GM12878 (cell line): ENCODE results near the gene RAB3A. TPM values are rescaled to one million over a fixed set of nuclear protein-coding genes. Genes with fewer than 3 reads are reported as not detected.

Source experiments
- ATF7 ChIP-seq: fragments of 450-650 bp; IDR thresholded peaks from 2 replicates; pipeline ENCODE4 v1.6.1; 2016; ENCODE audit warnings: low read depth, mild to moderate bottlenecking
- CBFB ChIP-seq: IDR thresholded peaks from 2 replicates; pipeline ENCODE4 v1.6.1; 2016; ENCODE audit warnings: antibody characterized with exemption, low read depth
- CHD2 ChIP-seq: IDR thresholded peaks from 2 replicates; pipeline ENCODE4 v1.6.1; 2011; ENCODE audit warnings: low read depth, low read length, improper control_type of control experiment, borderline replicate concordance
- CREM ChIP-seq: IDR thresholded peaks from 2 replicates; pipeline ENCODE4 v1.6.1; 2014; ENCODE audit warnings: antibody characterized with exemption, low read depth
- ESRRA ChIP-seq: IDR thresholded peaks from 2 replicates; pipeline ENCODE4 v1.6.1; 2012; ENCODE audit warnings: mild to moderate bottlenecking, low read length, improper control_type of control experiment
- EZH2 ChIP-seq: IDR thresholded peaks from 2 replicates; pipeline ENCODE4 v1.6.1; 2012; ENCODE audit warnings: low read depth, mild to moderate bottlenecking, control low read depth, inconsistent platforms, low read length, borderline replicate concordance; ENCODE audit not compliant: control insufficient read depth
- FOXM1 ChIP-seq: IDR thresholded peaks from 2 replicates; pipeline ENCODE4 v1.6.1; 2012; ENCODE audit warnings: low read depth, mild to moderate bottlenecking, inconsistent platforms, low read length, moderate library complexity
- KDM1A ChIP-seq: fragments of 200-600 bp; sonication (generic); IDR thresholded peaks from 2 replicates; pipeline ENCODE4 v1.6.1; 2016; ENCODE audit warnings: borderline replicate concordance
- MAX ChIP-seq: IDR thresholded peaks from 2 replicates; pipeline ENCODE4 v1.6.1; 2012; ENCODE audit warnings: low read depth, low read length, improper control_type of control experiment
- MEF2A ChIP-seq: IDR thresholded peaks from 2 replicates; pipeline ENCODE4 v1.6.1; 2011; ENCODE audit warnings: low read depth, mild to moderate bottlenecking, low read length, moderate library complexity; ENCODE audit not compliant: insufficient read depth
- MXI1 ChIP-seq: fragments of 150-350 bp; IDR thresholded peaks from 2 replicates; pipeline ENCODE4 v1.6.1; 2011; ENCODE audit warnings: low read depth, mild to moderate bottlenecking, inconsistent platforms, low read length, improper control_type of control experiment
- NRF1 ChIP-seq: conservative IDR thresholded peaks from 2 replicates; pipeline ENCODE4 v1.6.1; 2011; ENCODE audit warnings: mild to moderate bottlenecking, low read depth, low read length, improper control_type of control experiment
- POLR2A ChIP-seq: IDR thresholded peaks from 2 replicates; pipeline ENCODE4 v1.6.1; 2011; ENCODE audit warnings: low read depth, mild to moderate bottlenecking, low read length
- PRDM15 ChIP-seq: fragments of 450-650 bp; formaldehyde crosslinking; IDR thresholded peaks from 2 replicates; pipeline ENCODE4 v1.4.0; 2020; ENCODE audit warnings: mild to moderate bottlenecking, moderate library complexity
- RAD51 ChIP-seq: fragments of 450-650 bp; IDR thresholded peaks from 2 replicates; pipeline ENCODE4 v1.6.1; 2016; ENCODE audit warnings: moderate library complexity, mild to moderate bottlenecking, inconsistent platforms
- RB1 ChIP-seq: fragments of 450-650 bp; formaldehyde crosslinking; IDR thresholded peaks from 2 replicates; pipeline ENCODE4 v1.6.1; 2017; ENCODE audit warnings: mild to moderate bottlenecking, borderline replicate concordance
- RELA ChIP-seq: fragments of 450-650 bp; IDR thresholded peaks from 2 replicates; pipeline ENCODE4 v1.8.0; 2014; ENCODE audit warnings: borderline replicate concordance; ENCODE audit not compliant: partially characterized antibody
- SIN3A ChIP-seq: IDR thresholded peaks from 2 replicates; pipeline ENCODE4 v1.6.1; 2012; ENCODE audit warnings: low read depth, low read length, improper control_type of control experiment
- SMC3 ChIP-seq: IDR thresholded peaks from 2 replicates; pipeline ENCODE4 v1.6.1; 2011; ENCODE audit warnings: low read length, improper control_type of control experiment, borderline replicate concordance
- STAT1 ChIP-seq: fragments of 450-650 bp; conservative IDR thresholded peaks from 2 replicates; pipeline ENCODE4 v1.6.1; 2014; ENCODE audit warnings: antibody characterized with exemption, mild to moderate bottlenecking
- TCF12 ChIP-seq: IDR thresholded peaks from 2 replicates; pipeline ENCODE4 v1.6.1; 2011; ENCODE audit warnings: low read depth, mild to moderate bottlenecking, low read length
- TCF3 ChIP-seq: IDR thresholded peaks from 2 replicates; pipeline ENCODE4 v1.6.1; 2012; ENCODE audit warnings: low read depth, mild to moderate bottlenecking, low read length, borderline replicate concordance; ENCODE audit not compliant: insufficient read depth
- TCF7 ChIP-seq: IDR thresholded peaks from 2 replicates; pipeline ENCODE4 v1.6.1; 2014; ENCODE audit warnings: antibody characterized with exemption, borderline replicate concordance
- ZNF207 ChIP-seq: fragments of 450-650 bp; IDR thresholded peaks from 2 replicates; pipeline ENCODE4 v1.6.1; 2014; ENCODE audit warnings: antibody characterized with exemption, mild to moderate bottlenecking, borderline replicate concordance
- polyA plus RNA-seq, 11 experiments: library from polyadenylated mRNA; depleted of rRNA in 4 of 11; unstranded in 6 of 11; stranded (reverse) in 5 of 11; fragments of >200 nt; fragmentation: Nextera tagmentation in 4 of 11; fragmentation: Illumina TruSeq in 1 of 11; extraction: Ambion mirVana in 4 of 11; extraction: Trizol in 1 of 11; gene quantifications; 1 replicate in 1 of 11; 2 replicates in 10 of 11; pipeline versions ENCODE4 v1.2.1 to v1.2.3, GENCODE V29; 2011 to 2016; ENCODE audit warnings: inconsistent platforms in 2 of 11, missing spikeins in 2 of 11, low read depth in 1 of 11
- total RNA-seq, 4 experiments: library from RNA; depleted of rRNA in 3 of 4; stranded (reverse); fragments of >200 nt in 3 of 4; fragmentation: Illumina TruSeq in 1 of 4; extraction: Trizol in 1 of 4; gene quantifications; 2 replicates each; pipeline versions ENCODE4 v1.2.1 to v1.2.3, GENCODE V29; 2013 to 2021

The RAB3A gene
- total and polyA plus RNA-seq, 10 of the 15 experiments (the other 5 are each of a cell fraction or from before 2014, with no cell fraction given) = 0.07 to 3.5 (median 1.2) TPM; not detected in 1

GRCh38 chr19:18203863-18204393 lies at the start of gene RAB3A (continued):
- TF ChIP-seq CHD2 (peak; percentile 96), CBFB (no peak), ATF7 (no peak), KDM1A (no peak), TCF7 (no peak), RB1 (0 out of 2 replicates have a peak, but pooled peaks have one; percentile 31), MAX (no peak), SIN3A (0 out of 2 replicates have a peak, but pooled peaks have one; percentile 61), RAD51 (no peak), PRDM15 (CRISPR knock-in tag) (no peak), SMC3 (no peak), TCF3 (no peak), TCF12 (no peak), POLR2A (peak; percentile 47; the same call in 1 of the 2 replicates), RELA (no peak), CREM (peak; percentile 63), MXI1 (peak; percentile 44; the same call in 1 of the 2 replicates), ZNF207 (0 out of 2 replicates have a peak, but pooled peaks have one; percentile 6), EZH2 (no peak), FOXM1 (no peak), ESRRA (no peak), STAT1 (no peak), MEF2A (no peak), NRF1 (peak; percentile 42)
- TF ChIP-seq, all 136 proteins: peak for 22
